ENCODE measurements around the gene PLEK2.

GRCh38 chr14:67400434-67400833 is 11.5 kb downstream of the PLEK2 start:
- no peak for TF ChIP-seq POLR2AphosphoS5 (IDR thresholded peaks at IDR 0.05; ENCODE audit: low read depth)
- no peak for TF ChIP-seq CTCF (conservative IDR thresholded peaks at IDR 0.05; ENCODE audit: low read depth in 2 of 2)
- TF ChIP-seq REST (IDR thresholded peaks at IDR 0.05; ENCODE audit: unreplicated experiment) = no peak
- no peak for TF ChIP-seq EZH2phosphoT487 (IDR thresholded peaks at IDR 0.05; ENCODE audit: unreplicated experiment)
- no peak for TF ChIP-seq ZNF114 (CRISPR knock-in tag; IDR thresholded peaks at IDR 0.05)
- TF ChIP-seq EZH2 (IDR thresholded peaks at IDR 0.05; ENCODE audit: low read depth, unreplicated experiment) = no peak
- no peak for TF ChIP-seq ZNF331 (CRISPR knock-in tag; IDR thresholded peaks at IDR 0.05; ENCODE audit: low read depth)
- no peak for TF ChIP-seq CREB1 (CRISPR knock-in tag; IDR thresholded peaks at IDR 0.05; ENCODE audit: low read depth)
